NCI-H524 treated with DMSO at 0.1 percent for 48 hours (cell line): ENCODE results near the gene FAM110D.

Experiments used
- DNase-seq: peaks from one replicate; lab custom pipeline; 2025; lab: John Stamatoyannopoulos, UW

FAM110D gene

GRCh38 chr1:26129778-26130177, 29.1 kb upstream of the FAM110D start:
- no peak for DNase-seq

DNA sequence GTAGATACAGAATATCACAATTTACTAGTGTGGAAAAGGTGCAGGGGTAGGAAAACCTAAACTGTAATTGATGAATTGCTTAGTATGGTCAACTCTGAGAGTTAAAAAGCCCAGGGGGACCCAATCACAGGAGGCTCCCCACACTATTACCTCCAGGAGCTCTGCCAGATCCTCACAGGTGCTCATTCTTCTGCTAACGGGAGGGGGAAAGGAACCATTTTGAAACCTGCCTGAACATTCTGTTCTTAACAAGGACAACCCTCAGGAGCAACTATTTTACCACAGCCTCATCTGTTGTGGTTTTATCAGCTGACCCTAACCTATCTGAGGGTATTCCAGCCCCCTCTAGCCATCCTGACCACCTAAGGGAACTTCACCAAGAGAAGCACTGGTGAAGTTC, 28.2 kb upstream of the FAM110D start:
- DNase-seq = no peak

DNA sequence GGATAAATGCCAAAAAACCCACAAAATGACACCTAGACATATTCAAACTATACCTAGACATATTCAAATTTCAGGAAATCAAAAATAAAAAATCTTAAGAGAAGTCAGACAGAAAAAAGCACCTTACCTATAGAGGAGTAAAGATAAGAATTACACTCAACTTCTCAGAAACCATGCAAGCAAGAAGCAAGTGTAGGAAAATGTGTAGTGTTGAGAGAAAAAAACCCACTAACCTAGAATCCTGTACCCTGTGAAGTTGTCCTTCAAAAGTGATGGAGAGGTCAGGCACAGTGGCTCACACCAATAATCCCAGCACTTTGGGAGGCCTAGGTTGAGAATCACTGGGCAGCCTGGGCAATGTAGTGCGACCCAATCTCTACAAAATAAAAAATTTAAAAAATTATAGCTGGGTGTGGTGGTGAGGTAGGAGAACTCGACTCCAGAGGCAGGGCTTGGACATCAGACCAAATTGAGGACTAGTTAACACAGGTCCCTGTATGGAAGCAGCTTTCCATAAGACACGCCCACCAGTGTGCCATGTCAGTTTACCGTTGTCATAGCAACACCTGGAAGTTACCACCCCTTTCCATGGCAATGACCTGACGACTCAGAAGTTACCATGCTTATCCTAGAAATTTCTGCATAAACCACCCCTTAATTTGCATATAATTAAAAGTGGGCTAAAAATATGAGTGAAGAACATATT, 26.6 kb upstream of the FAM110D start:
- DNase-seq = no peak

GRCh38 chr1:26132834-26133167, 26.1 kb upstream of the FAM110D start:
- no peak for DNase-seq

- no peak for DNase-seq
Observed at GRCh38 chr1:26134466-26134865, 24.4 kb upstream of the FAM110D start.

GRCh38 chr1:26138974-26139558, 19.8 kb upstream of the FAM110D start:
- no peak for DNase-seq

GRCh38 chr1:26142159-26142558, 16.7 kb upstream of the FAM110D start:
- DNase-seq = no peak

GRCh38 chr1:26145041-26145959, 13.6 kb upstream of the FAM110D start:
- peak; percentile 6 for DNase-seq

GRCh38 chr1:26145960-26146294, 13.0 kb upstream of the FAM110D start:
- DNase-seq = no peak

GRCh38 chr1:26148887-26149286, 10.0 kb upstream of the FAM110D start:
- DNase-seq = no peak

GRCh38 chr1:26153966-26154532, 4.8 kb upstream of the FAM110D start:
- no peak for DNase-seq

- no peak for DNase-seq
Observed at GRCh38 chr1:26154750-26155149, 4.1 kb upstream of the FAM110D start.

GRCh38 chr1:26155370-26156284, 3.3 kb upstream of the FAM110D start:
- DNase-seq = no peak

DNA sequence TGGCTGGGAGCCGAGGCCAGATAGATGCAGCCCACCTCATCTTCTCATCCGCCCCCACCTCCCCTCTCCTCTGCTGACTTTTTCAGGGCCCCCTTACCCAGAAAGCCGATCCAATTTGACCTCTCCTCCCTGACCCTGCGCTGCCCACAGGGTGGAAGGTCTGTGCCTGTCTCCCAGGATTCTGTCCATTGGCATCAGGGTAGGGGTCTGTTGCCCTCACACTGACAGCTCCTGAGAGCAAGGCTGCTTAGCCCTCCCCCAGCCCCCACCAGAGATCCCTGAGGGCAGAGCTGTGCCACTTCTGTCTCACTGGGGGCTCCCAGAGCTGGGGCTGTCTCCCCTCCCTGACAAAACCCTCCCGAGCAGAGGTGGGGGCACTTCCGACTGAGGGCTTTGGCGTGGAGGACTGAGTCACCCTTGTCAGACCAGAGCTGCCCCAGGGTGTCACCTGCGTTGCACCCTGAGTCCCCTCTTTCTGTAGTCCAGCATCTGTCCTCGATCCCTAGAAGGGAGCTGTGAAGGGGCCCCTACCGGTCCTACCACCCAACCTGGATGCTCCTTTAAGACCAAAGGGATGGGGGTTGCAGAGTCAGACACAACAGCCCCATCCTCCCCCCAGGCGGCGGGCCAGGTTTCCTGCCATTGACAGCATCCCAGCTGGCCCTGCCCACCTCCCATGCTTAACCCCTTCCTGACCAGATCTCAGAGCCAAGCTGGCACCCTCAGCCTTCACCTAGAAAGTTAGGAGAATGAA, 2.4 kb upstream of the FAM110D start:
- DNase-seq = no peak

DNA sequence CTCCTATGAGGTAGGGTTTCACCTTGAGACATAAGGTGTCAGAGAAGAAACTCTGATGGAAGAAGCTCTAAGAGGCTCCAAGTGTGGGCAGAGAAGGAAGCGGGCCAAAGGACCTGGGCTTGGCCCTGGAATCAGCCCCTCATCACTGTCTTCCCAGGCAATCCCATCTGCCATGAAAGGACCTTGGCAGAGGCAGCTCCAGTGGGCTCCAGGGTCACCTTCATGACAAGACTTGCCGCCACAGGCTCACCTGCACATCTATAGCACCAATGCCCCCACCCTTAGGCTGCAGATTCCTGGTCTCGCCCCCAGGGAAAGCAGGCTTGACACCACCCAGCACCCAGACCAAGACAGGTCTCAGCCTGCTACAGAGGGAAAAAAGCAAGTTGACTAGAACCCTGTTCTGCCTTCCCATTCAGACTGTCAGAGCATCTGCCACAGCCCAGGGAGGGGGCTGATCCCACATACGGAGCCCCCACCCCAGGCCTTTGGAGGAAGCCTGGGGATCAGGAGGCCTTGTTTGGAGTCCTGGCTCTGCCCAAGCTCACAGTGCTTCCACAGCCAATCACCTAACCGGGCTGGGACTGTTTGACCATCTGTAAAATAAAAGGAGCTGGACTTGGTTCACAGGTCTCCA, 490 bp upstream of the FAM110D start:
- DNase-seq = no peak

GRCh38 chr1:26159743-26160039, 812 bp downstream of the FAM110D start:
- no peak for DNase-seq

GRCh38 chr1:26160527-26161414, 1.9 kb downstream of the FAM110D start:
- DNase-seq = no peak

GRCh38 chr1:26161415-26162219, 2.7 kb downstream of the FAM110D start:
- no peak for DNase-seq

- DNase-seq = no peak
Observed at GRCh38 chr1:26162220-26162709, 3.4 kb downstream of the FAM110D start.
